T-helper 9 cell (primary cell): Measurements from ENCODE around the gene MXRA8.
"Not testable (repeated sequence)": the region's sequence is repeated elsewhere in the genome, so short reads cannot be mapped to it uniquely, and the experiment has no call there.

ENCODE experiments used
- DNase-seq: peaks from one replicate; pipeline ENCODE4 v3.0.0-alpha.2; 2020

Gene MXRA8

DNA sequence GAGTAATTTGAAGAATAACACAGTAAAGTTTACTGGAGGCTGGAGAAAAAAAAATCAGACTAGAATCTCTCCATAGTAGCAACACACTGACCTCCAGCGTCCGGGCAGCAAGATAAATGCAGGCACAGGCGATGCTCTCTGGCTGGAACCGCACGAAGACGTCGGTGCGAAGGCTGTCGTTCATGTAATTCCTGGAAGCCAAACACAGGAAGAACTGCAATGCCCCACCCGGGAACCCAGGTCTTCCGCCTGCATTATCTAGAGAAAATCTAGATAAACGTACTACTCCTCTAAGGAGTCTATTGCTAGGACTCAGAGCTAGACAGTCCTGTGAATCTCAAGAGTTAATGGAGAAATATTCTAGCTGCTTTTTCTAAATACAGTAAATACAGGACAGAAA, 32.3 kb upstream of the MXRA8 start:
- no peak for DNase-seq

DNA sequence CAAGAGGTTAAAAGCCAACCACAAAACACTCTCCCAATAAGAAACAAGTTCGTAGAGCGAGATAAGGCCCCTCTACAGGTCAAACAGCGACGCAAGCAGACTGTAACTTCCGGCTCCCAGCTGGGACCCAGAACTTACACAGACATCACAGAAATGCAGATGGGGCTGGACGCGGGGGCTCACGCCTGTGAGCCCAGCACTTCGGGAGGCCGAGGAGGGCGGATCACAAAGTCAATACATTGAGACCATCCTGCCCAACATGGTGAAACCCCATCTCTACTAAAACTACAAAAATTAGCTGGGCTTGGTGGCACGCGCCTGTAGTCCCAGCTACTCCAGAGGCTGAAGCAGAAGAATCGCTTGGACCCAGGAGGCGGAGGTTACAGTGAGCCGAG, 29.7 kb upstream of the MXRA8 start:
- no peak for DNase-seq

DNA sequence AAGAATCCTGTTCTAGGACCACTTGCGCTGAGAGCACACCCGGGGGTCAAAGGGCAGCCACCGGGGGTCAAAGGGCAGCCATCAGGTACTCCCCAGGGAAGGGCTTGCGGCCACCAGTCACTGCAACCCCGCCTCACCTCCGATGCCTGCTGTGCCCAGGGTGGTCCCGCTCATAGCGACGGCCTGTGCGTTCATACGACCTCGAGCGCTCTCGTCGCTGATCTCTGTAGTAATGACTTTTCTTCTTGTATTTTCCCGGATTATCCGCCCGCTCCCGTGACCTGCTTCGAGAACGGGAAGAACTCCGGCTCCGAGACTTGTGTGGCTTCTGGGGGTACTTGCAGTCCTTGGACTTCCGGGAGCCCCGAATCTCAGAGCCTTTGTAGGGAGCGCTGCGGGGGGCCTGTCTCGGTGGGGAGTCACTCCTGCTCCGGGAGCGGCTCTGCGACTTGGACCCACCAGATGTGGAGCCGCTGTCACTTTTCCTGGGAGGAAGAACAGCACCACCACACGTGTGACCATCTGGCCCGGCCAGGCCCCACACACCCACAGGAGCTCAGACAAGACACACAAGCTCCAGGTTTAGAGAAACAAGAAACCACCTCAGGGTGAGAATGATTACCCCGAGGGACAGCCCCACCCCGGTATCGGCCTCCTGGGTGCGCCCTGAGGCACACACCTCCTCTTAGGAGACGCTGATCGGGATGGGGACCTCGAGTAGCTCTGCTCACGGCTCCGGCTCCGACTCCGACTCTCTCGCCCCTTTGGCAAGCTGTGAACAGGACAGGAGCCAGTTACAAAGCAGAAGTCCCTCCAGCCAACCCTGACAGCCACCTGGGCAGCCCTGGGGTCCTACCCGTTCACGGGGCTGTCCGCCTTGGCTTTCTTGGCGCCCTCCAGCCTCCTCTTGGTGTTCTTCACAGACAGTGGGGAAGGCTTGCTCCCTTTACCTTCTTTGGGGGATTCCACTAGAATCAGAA, 29.0 kb upstream of the MXRA8 start:
- DNase-seq: no peak

DNA sequence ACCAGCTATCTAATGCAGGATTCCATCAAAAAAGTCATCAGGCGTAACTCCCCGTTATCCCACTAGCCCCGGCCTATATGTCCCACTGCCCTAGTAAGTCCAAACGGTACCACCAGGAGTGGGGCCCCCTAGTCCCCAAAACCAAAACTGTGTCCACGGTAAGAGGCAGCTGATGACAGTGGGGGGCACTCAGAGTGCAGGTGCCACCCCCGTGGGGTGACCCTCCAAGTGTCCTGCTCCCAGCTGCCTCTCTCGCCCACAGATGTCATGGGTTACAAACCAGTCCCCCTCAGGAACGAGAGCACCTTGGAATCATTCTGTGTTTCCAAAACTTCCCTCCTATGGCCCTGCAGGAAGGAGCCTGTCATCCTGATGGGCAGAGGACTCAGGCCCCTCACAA, 27.6 kb upstream of the MXRA8 start:
- no peak for DNase-seq

- not testable (repeated sequence) for DNase-seq
Observed at GRCh38 chr1:1385339-1385738, 27.0 kb upstream of the MXRA8 start.

GRCh38 chr1:1381294-1381693, 22.9 kb upstream of the MXRA8 start:
- DNase-seq: no peak

GRCh38 chr1:1380860-1381259, 22.5 kb upstream of the MXRA8 start:
- no peak for DNase-seq

DNA sequence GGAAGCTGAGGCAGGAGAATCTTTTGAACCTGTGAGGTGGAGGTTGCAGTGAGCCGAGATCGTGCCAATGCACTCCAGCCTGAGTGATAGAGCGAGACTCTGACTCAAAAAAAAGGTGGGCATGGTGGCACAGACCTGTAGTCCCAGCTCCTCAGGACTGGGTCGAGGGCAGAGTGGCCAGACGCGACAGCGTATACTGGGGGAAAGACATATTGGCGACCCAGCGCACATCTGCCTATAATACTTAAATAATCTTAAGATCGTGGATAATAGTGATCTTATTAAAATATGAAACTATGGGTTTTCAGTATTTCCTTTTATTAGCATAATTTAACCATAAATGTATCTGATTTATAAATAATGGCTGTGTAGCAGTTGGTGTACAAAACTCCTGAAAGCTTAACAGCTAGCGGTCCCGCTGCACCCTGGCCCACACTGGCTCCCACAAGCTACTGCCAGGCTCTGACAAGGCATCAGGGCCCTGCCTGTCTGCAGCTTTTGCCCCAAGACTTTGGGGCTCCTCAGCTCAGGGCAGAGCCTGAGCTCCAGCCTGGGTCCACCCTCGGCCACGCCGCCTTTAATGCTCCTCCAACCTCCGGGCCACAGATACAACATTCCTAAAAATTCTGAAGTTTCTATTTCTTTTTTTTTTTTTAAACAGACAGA, 19.3 kb upstream of the MXRA8 start:
- no peak for DNase-seq

- no peak for DNase-seq
Observed at GRCh38 chr1:1376551-1377226, 18.3 kb upstream of the MXRA8 start.

GRCh38 chr1:1374929-1375662, 16.7 kb upstream of the MXRA8 start, which contains the start of gene AURKAIP1:
Gene AURKAIP1 (minus strand): TSS chr1:1375207. CDS start chr1:1374756, 451 bp downstream.
- DNase-seq: peak; percentile 87

GRCh38 chr1:1374589-1374928, 16.2 kb upstream of the MXRA8 start:
- DNase-seq: no peak

GRCh38 chr1:1373815-1374588, 15.6 kb upstream of the MXRA8 start:
- DNase-seq: no peak

DNA sequence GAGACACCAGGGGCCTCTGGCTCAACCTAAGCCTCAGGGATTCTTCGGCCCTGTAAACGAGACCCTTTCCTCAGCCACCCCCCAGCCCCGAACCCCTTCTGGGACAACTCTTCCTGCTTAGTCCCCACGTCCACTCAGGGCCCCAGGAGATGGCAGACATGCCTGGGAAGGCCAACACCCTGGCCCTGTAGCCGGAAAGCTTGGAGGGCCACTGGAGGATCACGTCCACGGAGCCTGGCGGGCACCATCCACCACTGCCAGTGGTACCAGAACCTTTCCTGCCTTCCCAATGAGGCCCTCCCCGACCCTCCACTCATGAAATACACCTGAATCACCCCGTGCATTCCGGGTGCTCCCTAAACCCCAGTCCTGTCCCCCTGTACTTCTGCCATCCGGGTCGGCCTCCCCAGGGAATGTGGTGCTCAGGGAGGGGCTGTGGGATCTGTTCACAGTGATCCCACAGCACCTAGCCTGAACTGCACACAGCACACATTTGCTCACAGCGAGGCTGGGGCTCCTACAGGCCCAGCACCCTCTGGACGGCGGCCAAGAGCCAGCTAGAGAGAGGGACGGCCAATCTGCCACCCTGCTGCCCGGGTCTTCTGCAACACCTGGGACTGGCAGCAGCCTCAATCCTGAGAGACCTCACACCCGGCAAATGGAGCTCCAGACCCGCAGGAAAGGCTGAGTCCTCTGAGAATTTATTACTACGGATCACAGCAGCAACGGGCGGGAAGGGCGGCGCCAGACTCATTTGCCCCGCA, 14.9 kb upstream of the MXRA8 start:
- no peak for DNase-seq

- DNase-seq: peak; percentile 77
Observed at GRCh38 chr1:1371746-1372711, 13.7 kb upstream of the MXRA8 start.

GRCh38 chr1:1371364-1371745, 13.0 kb upstream of the MXRA8 start:
- peak; percentile 73 for DNase-seq

GRCh38 chr1:1370771-1371300, 12.5 kb upstream of the MXRA8 start:
- no peak for DNase-seq

DNA sequence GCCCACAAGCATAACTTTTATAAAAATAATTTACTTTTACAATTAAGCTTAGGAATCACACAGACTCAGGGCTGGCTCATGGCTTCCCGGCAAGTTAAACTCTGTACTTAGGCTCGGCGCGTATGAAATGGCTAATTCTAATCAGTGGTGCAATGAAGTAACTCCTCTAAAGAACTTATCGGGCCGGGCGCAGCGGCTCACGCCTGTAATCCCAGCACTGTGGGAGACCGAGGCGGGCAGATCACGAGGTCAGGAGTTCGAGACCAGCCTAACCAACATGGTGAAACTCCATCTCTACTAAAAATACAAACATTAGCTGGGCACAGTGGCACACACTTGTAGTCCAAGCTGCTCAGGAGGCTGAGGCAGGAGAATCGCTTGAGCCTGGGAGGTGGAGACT, 11.7 kb upstream of the MXRA8 start:
- DNase-seq: not testable (repeated sequence)

GRCh38 chr1:1367315-1367714, 9.0 kb upstream of the MXRA8 start:
- DNase-seq: no peak

DNA sequence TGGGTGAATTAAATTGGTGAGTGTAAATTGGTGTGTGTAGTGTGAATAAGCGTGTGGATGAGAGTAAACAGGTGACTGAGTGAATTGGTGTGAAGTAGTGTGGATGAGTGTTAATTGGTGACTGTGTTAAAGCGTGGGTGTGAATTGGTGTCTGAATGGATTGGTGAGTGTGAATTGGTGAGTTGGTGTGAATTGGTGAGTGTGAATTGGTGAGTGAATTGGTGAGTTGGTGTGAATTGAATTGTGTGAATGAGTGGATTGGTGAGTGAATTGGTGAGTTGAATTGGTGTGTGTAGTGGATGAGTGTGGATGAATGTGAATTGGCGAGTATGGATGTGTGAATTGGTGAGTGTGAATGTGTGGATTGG, 8.3 kb upstream of the MXRA8 start:
- DNase-seq: no peak
